ENCODE measurements around the gene GTF2B.
"Not testable (repeated sequence)": the region's sequence is repeated elsewhere in the genome, so short reads cannot be mapped to it uniquely, and the experiment has no call there.

Gene GTF2B

DNA sequence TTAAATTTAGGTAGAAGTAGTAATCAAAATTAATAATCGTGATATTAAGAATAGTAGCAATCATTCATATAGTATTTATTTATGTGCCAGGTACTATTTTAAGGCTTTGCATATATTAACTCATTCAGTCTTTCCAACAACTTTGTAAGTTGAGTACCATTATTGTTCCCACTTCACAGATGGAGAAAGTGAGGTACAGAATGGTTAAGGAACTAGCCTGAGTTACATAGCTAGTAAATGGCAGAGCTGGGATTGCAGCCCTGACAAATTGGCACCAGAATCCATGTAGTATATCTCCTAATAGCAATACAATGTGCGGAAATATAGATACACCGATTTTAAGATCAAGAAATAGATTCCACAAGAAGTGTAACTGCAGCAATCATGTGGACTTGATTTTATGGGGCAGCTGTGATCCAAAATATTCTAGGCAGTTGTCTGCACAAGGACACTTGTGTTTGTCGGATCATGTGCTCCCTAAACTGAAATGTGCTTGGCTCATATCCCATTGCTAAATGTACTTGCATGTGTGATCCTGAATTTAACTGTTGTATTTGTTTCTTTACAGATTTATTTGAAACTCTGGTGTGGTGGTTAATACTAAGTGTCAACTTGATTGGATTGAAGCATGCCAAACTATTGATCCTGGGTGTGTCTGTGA lies 5.8 kb upstream of the GTF2B start:
- Mint-ChIP-seq H3K27me3 (no peaks in the 10 kb centered on the region), H3K4me3 (no peak overlapping the region), H3K4me1 (ENCODE audit: low read depth) (peaks cover 7% of the 10 kb centered on the region), H3K27ac (no peak overlapping the region), H3K36me3 (ENCODE audit: low read depth) (no peaks in the 10 kb centered on the region), H3K9me3 (no peaks in the 10 kb centered on the region)

DNA sequence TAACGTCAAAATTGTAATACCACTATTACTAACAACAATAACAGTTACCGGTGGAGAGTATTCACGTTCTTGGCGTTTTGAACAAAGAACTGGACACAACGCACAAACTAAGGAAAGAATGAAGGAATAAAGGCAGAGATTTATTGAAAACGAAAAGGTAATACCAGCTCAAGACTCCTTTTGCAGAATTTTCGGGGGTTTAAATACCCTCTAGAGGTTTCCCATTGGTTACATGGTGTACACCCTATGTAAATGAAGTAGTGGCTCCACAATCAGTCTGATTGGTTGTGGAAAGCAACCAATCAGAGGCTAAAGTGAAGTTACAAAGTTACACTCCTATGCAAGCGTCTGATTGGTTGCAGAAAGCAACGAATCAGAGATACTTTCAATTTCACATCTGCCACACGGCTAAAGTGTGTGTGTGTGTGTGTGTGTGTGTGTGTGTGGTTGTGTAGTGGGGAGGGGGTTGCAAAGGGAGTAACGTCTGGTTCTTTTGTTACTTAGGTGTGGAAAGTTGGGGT lies 1.1 kb upstream of the GTF2B start:
- H3K27ac Mint-ChIP-seq = peak overlapping the region; percentile 93
- no peaks in the 10 kb centered on the region for H3K27me3 Mint-ChIP-seq
- H3K4me1 Mint-ChIP-seq (ENCODE audit: low read depth) = peaks cover 49% of the 10 kb centered on the region

DNA sequence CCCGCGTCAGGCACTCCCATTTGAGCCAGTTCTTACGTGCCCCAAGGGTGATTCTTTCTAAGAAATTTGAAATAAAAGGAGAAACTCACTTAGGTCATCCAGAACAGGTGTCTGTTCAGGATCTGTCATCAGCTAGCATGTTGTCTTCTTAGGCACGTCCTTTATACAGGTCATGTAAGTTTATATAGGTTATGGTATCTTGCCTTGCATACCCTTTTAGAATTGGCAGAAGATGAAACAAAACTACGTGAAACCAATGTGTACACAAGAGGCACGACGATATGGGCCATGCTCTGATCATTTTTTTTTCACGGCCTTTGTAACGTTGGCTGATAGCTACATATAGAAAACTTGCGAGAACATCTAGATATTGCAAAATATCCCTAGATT lies 579 bp upstream of the GTF2B start:
- Mint-ChIP-seq H3K9me3 (no peaks in the 10 kb centered on the region), H3K4me1 (ENCODE audit: low read depth) (peaks cover 49% of the 10 kb centered on the region), H3K27ac (peak overlapping the region; percentile 93), H3K36me3 (ENCODE audit: low read depth) (peaks cover 22% of the 10 kb centered on the region), H3K4me3 (peak overlapping the region; percentile 91), H3K27me3 (no peaks in the 10 kb centered on the region)

More for the DNA sequence above, 1.1 kb upstream of the GTF2B start:
- peaks cover 17% of the 10 kb centered on the region for H3K36me3 Mint-ChIP-seq (ENCODE audit: low read depth)
- no peaks in the 10 kb centered on the region for H3K9me3 Mint-ChIP-seq
- peak overlapping the region; percentile 91 for H3K4me3 Mint-ChIP-seq

DNA sequence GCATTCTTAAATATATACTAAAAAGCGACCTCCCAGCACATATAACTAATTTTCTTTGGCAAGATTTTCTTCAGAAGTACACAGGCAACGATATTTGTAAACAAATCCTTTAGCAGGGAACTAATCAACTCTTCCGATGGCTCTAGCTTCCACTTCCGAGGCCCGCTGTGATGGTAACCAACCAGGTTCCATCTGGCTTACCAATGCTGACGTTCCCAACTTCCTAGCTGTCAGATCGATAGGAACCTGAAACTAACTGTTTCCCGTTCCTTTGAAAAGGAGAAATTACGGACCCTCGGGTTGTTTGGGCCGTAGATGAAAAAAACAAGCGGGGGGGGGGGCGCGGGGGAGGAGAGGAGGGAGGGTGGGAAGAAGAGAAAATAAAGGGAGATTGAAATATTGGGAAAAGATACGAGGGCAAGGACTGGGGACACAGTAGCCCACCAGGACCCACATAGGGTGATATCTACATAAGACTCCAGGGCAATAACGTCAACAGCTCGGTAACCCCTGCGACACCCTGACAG lies 513 bp downstream of the GTF2B start:
- H3K27me3 Mint-ChIP-seq = no peaks in the 10 kb centered on the region
- peaks cover 32% of the 10 kb centered on the region for H3K36me3 Mint-ChIP-seq (ENCODE audit: low read depth)
- peak overlapping the region; percentile 91 for H3K4me3 Mint-ChIP-seq
- H3K4me1 Mint-ChIP-seq (ENCODE audit: low read depth) = peaks cover 49% of the 10 kb centered on the region
- no peaks in the 10 kb centered on the region for H3K9me3 Mint-ChIP-seq
- H3K27ac Mint-ChIP-seq = peak overlapping the region; percentile 93

DNA sequence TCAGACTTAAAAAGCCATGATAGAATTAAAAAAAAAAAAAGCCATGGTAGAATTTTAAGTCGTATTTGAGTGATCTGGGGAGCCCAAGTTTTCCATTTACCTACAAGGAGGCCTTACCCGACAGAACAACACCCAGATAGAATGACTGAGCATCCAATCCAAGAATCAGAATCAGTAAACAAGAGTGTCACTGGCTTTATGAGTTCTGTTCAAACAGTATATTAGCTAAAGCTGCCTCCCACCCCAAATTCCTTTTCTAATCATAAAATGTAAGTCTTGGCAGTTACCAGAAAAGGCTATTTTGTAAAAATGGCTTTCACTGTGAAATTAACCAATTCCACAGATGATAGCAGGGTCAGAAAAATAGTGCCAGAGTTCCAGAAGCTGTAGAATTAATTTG lies 1.2 kb downstream of the GTF2B start:
- peaks cover 49% of the 10 kb centered on the region for H3K4me1 Mint-ChIP-seq (ENCODE audit: low read depth)

DNA sequence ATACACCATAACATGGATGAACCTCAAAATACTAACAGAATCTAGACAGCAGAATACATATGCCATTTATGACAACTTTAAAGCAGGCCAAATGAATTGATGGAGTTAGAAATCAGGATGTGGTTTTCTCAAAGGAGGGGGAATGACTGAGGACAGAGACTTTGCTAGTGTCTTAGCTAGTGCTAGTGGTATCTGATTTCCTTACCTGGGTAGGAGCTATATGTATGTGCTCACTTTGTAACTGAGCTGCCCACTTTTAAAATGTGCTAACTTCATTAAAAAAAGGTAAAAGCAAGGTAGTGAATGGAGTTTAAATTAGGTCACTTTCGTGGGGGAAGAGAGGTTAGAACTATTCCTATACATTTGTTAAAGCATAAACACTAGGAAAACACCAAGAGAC lies 2.6 kb downstream of the GTF2B start:
- H3K27ac Mint-ChIP-seq = peak overlapping the region; percentile 66
- no peaks in the 10 kb centered on the region for H3K9me3 Mint-ChIP-seq
- peaks cover 50% of the 10 kb centered on the region for H3K4me1 Mint-ChIP-seq (ENCODE audit: low read depth)
- H3K4me3 Mint-ChIP-seq = peak overlapping the region; percentile 71
- H3K36me3 Mint-ChIP-seq (ENCODE audit: low read depth) = peaks cover 45% of the 10 kb centered on the region
- H3K27me3 Mint-ChIP-seq = no peaks in the 10 kb centered on the region

More for the DNA sequence above, 1.2 kb downstream of the GTF2B start:
- peak overlapping the region; percentile 91 for H3K4me3 Mint-ChIP-seq
- H3K27ac Mint-ChIP-seq = peak overlapping the region; percentile 93
- no peaks in the 10 kb centered on the region for H3K27me3 Mint-ChIP-seq
- H3K9me3 Mint-ChIP-seq = no peaks in the 10 kb centered on the region
- peaks cover 33% of the 10 kb centered on the region for H3K36me3 Mint-ChIP-seq (ENCODE audit: low read depth)

DNA sequence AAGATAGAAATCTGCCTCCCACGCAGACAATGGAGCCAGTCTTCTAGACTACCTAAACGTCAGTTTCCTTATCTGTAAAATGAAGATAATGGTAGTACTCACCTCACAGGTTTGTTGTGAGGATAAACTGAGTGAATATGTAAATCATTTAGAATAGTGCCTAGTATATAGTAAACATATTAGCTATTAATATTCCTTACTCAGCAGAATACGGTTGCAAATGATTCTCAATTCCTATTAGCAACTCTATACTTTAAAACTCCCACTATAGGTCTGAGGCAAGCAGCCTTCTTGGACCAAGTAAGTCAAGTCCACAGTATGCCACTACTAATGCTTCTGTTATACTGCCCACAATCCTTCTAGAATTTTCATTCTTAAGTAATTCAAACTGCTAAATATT lies 5.4 kb downstream of the GTF2B start:
- no peaks in the 10 kb centered on the region for H3K27me3 Mint-ChIP-seq

DNA sequence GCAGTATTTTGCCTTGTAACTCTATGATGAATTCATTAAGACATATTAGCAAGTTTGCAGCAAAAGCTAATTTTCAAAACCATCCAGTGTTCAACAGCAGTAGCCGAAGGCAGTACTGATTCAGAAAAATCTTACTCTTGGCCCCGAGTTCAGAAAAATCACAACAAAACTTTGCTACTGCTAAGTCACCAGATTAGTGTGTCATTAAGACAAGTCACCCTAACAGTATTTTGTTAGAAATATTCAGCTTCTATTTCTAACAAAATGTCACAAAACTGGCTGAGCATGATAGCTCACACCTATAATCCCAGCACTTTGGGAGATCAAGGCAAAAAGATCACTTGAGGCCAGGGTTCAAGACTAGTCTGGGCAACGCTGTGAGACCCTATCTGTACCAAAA lies 8.2 kb downstream of the GTF2B start:
- H3K4me3 Mint-ChIP-seq = no peak overlapping the region
- H3K36me3 Mint-ChIP-seq (ENCODE audit: low read depth) = peaks cover 68% of the 10 kb centered on the region
- H3K27ac Mint-ChIP-seq = no peak overlapping the region

More for the DNA sequence above, 5.4 kb downstream of the GTF2B start:
- Mint-ChIP-seq H3K36me3 (ENCODE audit: low read depth) (peaks cover 69% of the 10 kb centered on the region), H3K27ac (peak overlapping the region; percentile 31), H3K4me1 (ENCODE audit: low read depth) (peaks cover 57% of the 10 kb centered on the region), H3K9me3 (no peaks in the 10 kb centered on the region), H3K4me3 (no peak overlapping the region)

DNA sequence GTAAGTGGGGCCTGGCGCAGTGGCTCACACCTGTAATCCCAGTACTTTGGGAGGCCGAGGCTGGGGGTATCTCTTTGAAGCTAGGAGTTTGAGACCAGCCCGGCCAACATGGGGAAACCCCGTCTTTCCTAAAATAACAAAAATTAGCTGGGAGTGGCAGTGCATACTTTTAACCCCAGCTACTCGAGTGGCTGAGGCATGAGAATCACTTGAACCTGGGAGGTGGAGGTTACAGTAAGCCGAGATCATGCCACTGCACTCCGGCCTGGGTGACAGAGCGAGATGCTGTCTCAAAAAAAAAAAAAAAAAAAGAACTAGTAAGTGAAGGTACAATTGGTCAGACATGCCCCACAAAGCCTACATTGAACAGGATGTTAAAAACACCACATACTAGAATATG lies 10.7 kb downstream of the GTF2B start:
- Mint-ChIP-seq H3K27ac (peak overlapping the region; percentile 45), H3K4me1 (ENCODE audit: low read depth) (peaks cover 33% of the 10 kb centered on the region), H3K36me3 (ENCODE audit: low read depth) (peaks cover 46% of the 10 kb centered on the region)
- not testable (repeated sequence) for H3K9me3 Mint-ChIP-seq, H3K27me3 Mint-ChIP-seq, H3K4me3 Mint-ChIP-seq

More for the DNA sequence above, 8.2 kb downstream of the GTF2B start:
- Mint-ChIP-seq H3K27me3 (no peaks in the 10 kb centered on the region), H3K9me3 (no peaks in the 10 kb centered on the region), H3K4me1 (ENCODE audit: low read depth) (peaks cover 35% of the 10 kb centered on the region)

DNA sequence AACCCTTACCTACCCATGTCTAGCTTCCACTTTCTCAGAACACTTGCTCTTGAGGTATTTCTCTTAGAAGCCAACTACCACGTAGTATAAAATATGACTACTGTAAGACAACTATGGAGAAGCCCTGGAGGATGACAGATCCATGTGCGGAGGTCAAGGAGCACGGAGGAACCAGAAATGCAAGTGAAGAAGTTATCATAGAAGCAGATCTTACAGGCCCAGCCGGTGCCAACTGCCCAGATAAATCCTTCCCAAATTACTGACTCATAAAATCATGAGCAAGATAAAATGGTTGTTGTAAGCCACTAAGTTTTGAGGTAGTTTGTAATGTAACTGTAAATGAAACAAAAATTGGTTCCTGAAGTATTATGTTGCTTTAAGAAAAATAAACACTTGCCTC lies 12.6 kb downstream of the GTF2B start:
- no peak overlapping the region for H3K4me3 Mint-ChIP-seq
- peak overlapping the region; percentile 21 for H3K27ac Mint-ChIP-seq
- H3K36me3 Mint-ChIP-seq (ENCODE audit: low read depth) = peaks cover 35% of the 10 kb centered on the region

DNA sequence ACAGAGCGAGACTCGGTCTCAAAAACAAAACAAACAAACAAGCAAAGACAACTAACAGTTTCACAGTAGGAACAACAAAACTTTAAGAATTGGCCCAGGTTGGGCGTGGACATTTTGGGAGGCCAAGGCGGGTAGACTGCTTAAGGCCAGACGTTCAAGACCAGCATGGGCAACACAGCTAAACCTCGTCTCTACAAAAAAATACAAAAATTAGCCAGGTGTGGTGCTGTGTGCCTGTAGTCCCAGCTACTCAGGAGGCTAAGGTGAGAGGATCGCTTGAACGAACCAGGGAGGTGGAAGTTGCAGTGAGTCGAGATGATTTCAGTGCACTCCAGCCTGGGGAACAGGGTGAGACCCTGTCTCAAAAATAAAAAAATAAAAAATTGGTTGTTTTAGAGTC lies 13.5 kb downstream of the GTF2B start:
- peaks cover 42% of the 10 kb centered on the region for H3K4me1 Mint-ChIP-seq (ENCODE audit: low read depth)
- no peaks in the 10 kb centered on the region for H3K9me3 Mint-ChIP-seq
- no peaks in the 10 kb centered on the region for H3K27me3 Mint-ChIP-seq
- no peak overlapping the region for H3K4me3 Mint-ChIP-seq
- peaks cover 29% of the 10 kb centered on the region for H3K36me3 Mint-ChIP-seq (ENCODE audit: low read depth)
- no peak overlapping the region for H3K27ac Mint-ChIP-seq

More for the DNA sequence above, 12.6 kb downstream of the GTF2B start:
- no peaks in the 10 kb centered on the region for H3K27me3 Mint-ChIP-seq
- no peaks in the 10 kb centered on the region for H3K9me3 Mint-ChIP-seq
- H3K4me1 Mint-ChIP-seq (ENCODE audit: low read depth) = peaks cover 47% of the 10 kb centered on the region

DNA sequence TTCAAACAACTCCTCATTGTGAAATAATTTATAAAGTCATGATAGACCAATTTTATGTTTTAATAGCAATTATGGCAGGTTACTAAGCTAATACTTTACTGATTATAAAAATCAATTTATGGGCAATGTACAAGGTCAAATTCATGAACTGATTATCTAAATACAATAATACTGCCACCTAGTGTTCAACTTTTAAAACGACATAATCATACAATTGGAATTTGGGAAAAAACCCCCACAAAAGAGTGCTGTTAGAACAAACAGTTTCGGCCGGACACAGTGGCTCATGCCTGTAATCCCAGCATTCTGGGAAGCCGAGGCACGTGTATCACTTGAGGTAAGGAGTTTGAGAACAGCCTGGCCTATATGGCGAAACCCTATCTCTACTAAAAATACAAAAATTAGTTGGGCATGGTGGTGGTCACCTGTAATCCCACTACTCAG lies 14.0 kb downstream of the GTF2B start:
- Mint-ChIP-seq H3K4me1 (ENCODE audit: low read depth) (peaks cover 42% of the 10 kb centered on the region), H3K27ac (no peak overlapping the region), H3K36me3 (ENCODE audit: low read depth) (peaks cover 24% of the 10 kb centered on the region), H3K4me3 (no peak overlapping the region), H3K27me3 (no peaks in the 10 kb centered on the region), H3K9me3 (no peaks in the 10 kb centered on the region)

DNA sequence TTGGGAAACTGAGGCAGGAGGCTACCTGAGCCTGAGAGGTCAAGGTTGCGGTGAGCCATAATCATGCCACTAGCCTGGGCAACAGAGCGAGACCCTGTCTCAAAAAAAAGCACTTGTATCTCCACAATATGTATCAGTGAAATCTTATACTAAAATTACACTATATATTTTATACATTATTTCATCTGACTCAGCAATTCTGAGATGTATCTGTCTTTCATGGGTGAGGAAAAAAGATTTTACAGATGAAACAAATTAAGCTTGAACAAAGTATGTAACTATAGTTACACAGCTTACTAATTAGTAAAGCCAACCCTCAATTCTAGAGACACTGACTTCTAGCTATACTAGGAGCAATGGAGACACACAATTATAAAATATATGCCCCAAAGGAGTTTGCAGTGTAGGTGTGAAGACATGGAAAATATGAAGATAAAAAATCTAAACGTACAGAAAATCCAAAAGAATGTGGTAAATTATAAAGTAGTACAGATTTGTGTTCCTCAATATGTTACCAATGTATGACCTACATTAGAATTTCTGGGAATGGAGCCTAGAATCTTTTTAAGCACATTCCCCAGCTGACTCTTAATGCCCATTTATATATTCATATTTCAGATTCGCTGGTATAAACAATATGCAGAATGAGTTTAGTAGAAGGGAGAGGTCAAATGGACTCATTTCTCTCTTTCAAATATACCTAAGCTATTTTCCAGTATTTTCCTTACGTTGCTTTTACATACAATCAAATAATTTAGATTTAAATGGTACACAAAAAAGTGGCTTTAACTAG lies 14.6 kb downstream of the GTF2B start:
- Mint-ChIP-seq H3K9me3 (no peaks in the 10 kb centered on the region), H3K36me3 (ENCODE audit: low read depth) (peaks cover 18% of the 10 kb centered on the region), H3K4me1 (ENCODE audit: low read depth) (peaks cover 38% of the 10 kb centered on the region), H3K27me3 (no peaks in the 10 kb centered on the region), H3K27ac (no peak overlapping the region), H3K4me3 (no peak overlapping the region)

DNA sequence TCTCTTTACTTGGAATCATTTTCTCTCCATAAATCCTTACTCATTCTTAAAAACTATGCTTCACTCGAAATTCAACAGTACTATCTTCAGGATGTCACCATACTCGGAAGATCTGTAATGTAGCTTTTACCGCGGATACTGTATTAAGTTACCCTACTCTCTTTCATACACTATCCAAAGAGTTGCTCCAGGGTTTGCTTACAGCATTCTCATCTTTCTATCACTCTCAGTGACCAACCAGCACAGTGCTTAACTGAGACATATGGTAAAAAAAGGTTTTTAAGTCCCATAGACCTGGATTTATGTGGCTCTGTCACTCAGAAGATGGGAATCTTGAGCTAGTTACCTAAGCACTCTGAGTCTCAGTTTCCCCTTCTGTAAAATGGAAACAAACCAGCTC lies 15.8 kb downstream of the GTF2B start:
- Mint-ChIP-seq H3K36me3 (ENCODE audit: low read depth) (peaks cover 14% of the 10 kb centered on the region), H3K4me3 (no peak overlapping the region), H3K4me1 (ENCODE audit: low read depth) (peaks cover 33% of the 10 kb centered on the region), H3K27ac (no peak overlapping the region), H3K27me3 (no peaks in the 10 kb centered on the region), H3K9me3 (no peaks in the 10 kb centered on the region)

DNA sequence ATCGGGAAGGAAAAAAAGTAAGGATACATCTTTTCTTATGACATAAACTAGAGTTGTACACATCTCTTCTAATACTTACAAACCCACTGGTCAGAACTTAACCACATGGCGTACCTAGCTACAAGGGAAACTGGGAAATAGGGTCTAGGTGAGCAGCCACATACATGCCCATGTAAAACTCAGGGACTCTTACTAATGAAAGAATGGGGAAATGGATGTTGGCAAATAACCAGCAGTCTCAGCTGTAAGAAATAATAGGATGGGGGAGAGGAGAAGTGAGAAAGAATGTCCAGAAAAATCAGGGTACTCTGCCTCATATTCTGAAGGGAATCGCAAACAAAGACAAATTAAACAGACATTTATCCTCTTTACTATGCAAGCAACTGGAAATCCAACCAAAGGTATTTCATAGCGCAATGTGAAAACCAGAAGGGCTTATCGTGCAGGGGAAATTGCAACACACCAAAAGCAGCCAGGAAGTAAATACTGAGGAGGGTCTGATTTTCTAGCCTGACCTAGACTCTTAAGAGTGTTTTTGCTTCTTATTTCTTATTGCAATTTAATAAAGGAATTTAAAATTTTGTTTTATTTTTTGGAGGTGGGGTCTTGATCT lies 17.5 kb downstream of the GTF2B start:
- Mint-ChIP-seq H3K27ac (no peak overlapping the region), H3K4me3 (no peak overlapping the region), H3K36me3 (ENCODE audit: low read depth) (peaks cover 13% of the 10 kb centered on the region), H3K9me3 (no peaks in the 10 kb centered on the region), H3K27me3 (no peaks in the 10 kb centered on the region), H3K4me1 (ENCODE audit: low read depth) (peaks cover 40% of the 10 kb centered on the region)
